PC-3 (cell line): ENCODE results near the gene VAMP8. TPM values are rescaled to one million over a fixed set of nuclear protein-coding genes. Genes with fewer than 3 reads are reported as not detected.

Experiments used
- ATAC-seq: fragments of 200-7000 bp; cut with Tn5 transposase; 2 replicates; pipeline ENCODE4 v1.9.1; 2020; ENCODE audit warnings: mild to moderate bottlenecking, moderate library complexity
- BruUV-seq: library from RNA; stranded (reverse); fragments of 400-500 nt; replicated peaks from 2 replicates; lab custom pipeline; 2021; lab: Mats Ljungman, UMichigan
- CTCF ChIA-PET: fragments of 300-600 bp; sonication (Branson Sonifier 250); formaldehyde crosslinking; loops from one replicate; lab custom pipeline; 2022; ENCODE audit warnings: antibody characterized with exemption; lab: Charles Lee
- POLR2A ChIA-PET: fragments of 300-600 bp; sonication (Branson Sonifier 250); formaldehyde crosslinking; loops from one replicate; lab custom pipeline; 2022; ENCODE audit warnings: antibody characterized with exemption; ENCODE audit not compliant: unreplicated experiment; lab: Charles Lee
- DNase-seq: peaks from one replicate; pipeline ENCODE4 v3.0.0-alpha.2; 2015
- H2AFZ ChIP-seq: fragments of 300-600 bp; sonication (generic); 2 replicates; pipeline ENCODE4 v1.6.0; 2016; ENCODE audit warnings: antibody characterized with exemption, low read length
- H3F3A ChIP-seq: fragments of 300-600 bp; sonication (generic); one replicate; pipeline ENCODE4 v1.6.0; 2017; ENCODE audit warnings: antibody characterized with exemption, low read length, control low read depth, mild to moderate bottlenecking; ENCODE audit not compliant: unreplicated experiment
- H3K27ac ChIP-seq: fragments of 300-600 bp; sonication (generic); 2 replicates; pipeline ENCODE4 v1.5.1; 2016; ENCODE audit warnings: mild to moderate bottlenecking, low read length
- H3K27me3 ChIP-seq: fragments of 300-600 bp; sonication (generic); 2 replicates; pipeline ENCODE4 v1.6.1; 2016; ENCODE audit warnings: low read length, mixed read lengths
- H3K36me3 ChIP-seq: fragments of 300-600 bp; sonication (generic); 2 replicates; pipeline ENCODE4 v1.6.1; 2016; ENCODE audit warnings: low read depth, mixed run types, low read length, mixed read lengths
- H3K4me1 ChIP-seq: fragments of 300-600 bp; sonication (generic); 2 replicates; pipeline ENCODE4 v1.5.1; 2016; ENCODE audit warnings: low read length; ENCODE audit not compliant: insufficient read depth
- H3K4me2 ChIP-seq: fragments of 300-600 bp; sonication (generic); 2 replicates; pipeline ENCODE4 v1.6.0; 2016; ENCODE audit warnings: low read length
- H3K4me3 ChIP-seq: fragments of 300-600 bp; sonication (generic); 2 replicates; pipeline ENCODE4 v1.5.1; 2016; ENCODE audit warnings: mild to moderate bottlenecking, low read length, mixed read lengths
- H3K79me2 ChIP-seq: fragments of 300-600 bp; sonication (generic); 2 replicates; pipeline ENCODE4 v1.6.1; 2017; ENCODE audit warnings: low read length, mixed read lengths
- H3K9ac ChIP-seq: fragments of 300-600 bp; sonication (generic); 2 replicates; pipeline ENCODE4 v1.6.0; 2016; ENCODE audit warnings: mild to moderate bottlenecking, low read length
- H3K9me2 ChIP-seq: fragments of 300-600 bp; sonication (generic); replicated peaks from 2 replicates; pipeline ENCODE4 v1.6.1; 2016; ENCODE audit warnings: mixed run types, low read length, mixed read lengths
- H3K9me3 ChIP-seq: fragments of 300-600 bp; sonication (generic); 2 replicates; pipeline ENCODE4 v1.6.1; 2016; ENCODE audit warnings: low read length, mixed read lengths
- H4K20me1 ChIP-seq: fragments of 300-600 bp; sonication (generic); 2 replicates; pipeline ENCODE4 v1.6.1; 2016; ENCODE audit warnings: low read length, mixed read lengths
- EZH2 ChIP-seq: fragments of 300-600 bp; sonication (generic); IDR thresholded peaks from one replicate; pipeline ENCODE4 v1.6.1; 2017; ENCODE audit warnings: antibody characterized with exemption, mild to moderate bottlenecking, low read length; ENCODE audit not compliant: unreplicated experiment
- EZH2phosphoT487 ChIP-seq: fragments of 300-600 bp; sonication (generic); IDR thresholded peaks from 2 replicates; pipeline ENCODE4 v1.6.1; 2018; ENCODE audit warnings: mild to moderate bottlenecking, antibody characterized with exemption, low read length, borderline replicate concordance
- intact Hi-C: fragments of 100-400 bp; cut with micrococcal nuclease; formaldehyde crosslinking; loops from 2 replicates; pipeline ENCODE4 v1.9.0; 2023
- total RNA-seq: library from RNA; depleted of rRNA; stranded (reverse); fragments of >200 nt; gene quantifications from 2 replicates; pipeline ENCODE4 v1.2.3, GENCODE V29; 2014
- TF ChIP-seq, protein P1 (sequence below): fragments of 300-600 bp; sonication (generic); conservative IDR thresholded peaks from 2 replicates; pipeline ENCODE4 v1.5.1; 2017; ENCODE audit warnings: antibody characterized with exemption, low read depth, mild to moderate bottlenecking, low read length

Gene VAMP8
- total RNA-seq, 1 experiment from 2014 or later: 142 TPM

DNA sequence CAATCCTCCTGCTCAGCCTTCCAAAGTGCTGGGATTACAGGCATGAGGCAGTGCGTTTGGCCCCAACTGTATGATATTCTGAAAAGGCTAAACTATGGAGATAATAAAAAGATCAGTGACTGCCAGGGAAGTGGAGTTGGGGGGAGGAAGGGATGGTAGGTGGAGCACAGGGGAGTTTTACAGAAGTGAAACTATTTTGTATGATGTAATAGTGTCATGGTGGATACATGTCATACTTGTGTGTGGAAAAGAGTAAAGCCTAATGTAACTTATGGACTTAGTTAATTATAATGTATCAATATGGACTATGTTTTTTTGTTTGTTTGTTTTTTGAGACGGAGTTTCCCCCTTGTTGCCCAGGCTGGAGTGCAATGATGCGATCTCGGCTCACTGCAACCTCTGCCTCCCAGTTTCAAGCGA, 13.2 kb upstream of the VAMP8 start:
- Histone ChIP-seq H3K9ac (no peak overlapping the region), H3K9me2 (no peaks in the 10 kb centered on the region), H2AFZ (no peak overlapping the region), H3K79me2 (peaks cover 21% of the 10 kb centered on the region), H3K4me3 (no peak overlapping the region), H3K4me1 (peaks cover 10% of the 10 kb centered on the region), H3K36me3 (no peaks in the 10 kb centered on the region), H3K27me3 (no peaks in the 10 kb centered on the region), H4K20me1 (no peaks in the 10 kb centered on the region), H3F3A (no peaks in the 10 kb centered on the region), H3K9me3 (no peaks in the 10 kb centered on the region), H3K27ac (no peak overlapping the region), H3K4me2 (no peak overlapping the region)
- no TSS peak for BruUV-seq
- intact Hi-C loops: no loop called here
- ATAC-seq (no peak), DNase-seq (no peak)
- CTCF ChIA-PET: no interaction called here
- POLR2A ChIA-PET: interaction anchor here (0.5 kb wide), 1 partner anchor 498 kb away, joined by 3 read pairs; no protein-coding TSS in a partner anchor
- TF ChIP-seq, protein P1, sequence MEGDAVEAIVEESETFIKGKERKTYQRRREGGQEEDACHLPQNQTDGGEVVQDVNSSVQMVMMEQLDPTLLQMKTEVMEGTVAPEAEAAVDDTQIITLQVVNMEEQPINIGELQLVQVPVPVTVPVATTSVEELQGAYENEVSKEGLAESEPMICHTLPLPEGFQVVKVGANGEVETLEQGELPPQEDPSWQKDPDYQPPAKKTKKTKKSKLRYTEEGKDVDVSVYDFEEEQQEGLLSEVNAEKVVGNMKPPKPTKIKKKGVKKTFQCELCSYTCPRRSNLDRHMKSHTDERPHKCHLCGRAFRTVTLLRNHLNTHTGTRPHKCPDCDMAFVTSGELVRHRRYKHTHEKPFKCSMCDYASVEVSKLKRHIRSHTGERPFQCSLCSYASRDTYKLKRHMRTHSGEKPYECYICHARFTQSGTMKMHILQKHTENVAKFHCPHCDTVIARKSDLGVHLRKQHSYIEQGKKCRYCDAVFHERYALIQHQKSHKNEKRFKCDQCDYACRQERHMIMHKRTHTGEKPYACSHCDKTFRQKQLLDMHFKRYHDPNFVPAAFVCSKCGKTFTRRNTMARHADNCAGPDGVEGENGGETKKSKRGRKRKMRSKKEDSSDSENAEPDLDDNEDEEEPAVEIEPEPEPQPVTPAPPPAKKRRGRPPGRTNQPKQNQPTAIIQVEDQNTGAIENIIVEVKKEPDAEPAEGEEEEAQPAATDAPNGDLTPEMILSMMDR: no peak
- no peak for TF ChIP-seq EZH2
- no peak for TF ChIP-seq EZH2phosphoT487

DNA sequence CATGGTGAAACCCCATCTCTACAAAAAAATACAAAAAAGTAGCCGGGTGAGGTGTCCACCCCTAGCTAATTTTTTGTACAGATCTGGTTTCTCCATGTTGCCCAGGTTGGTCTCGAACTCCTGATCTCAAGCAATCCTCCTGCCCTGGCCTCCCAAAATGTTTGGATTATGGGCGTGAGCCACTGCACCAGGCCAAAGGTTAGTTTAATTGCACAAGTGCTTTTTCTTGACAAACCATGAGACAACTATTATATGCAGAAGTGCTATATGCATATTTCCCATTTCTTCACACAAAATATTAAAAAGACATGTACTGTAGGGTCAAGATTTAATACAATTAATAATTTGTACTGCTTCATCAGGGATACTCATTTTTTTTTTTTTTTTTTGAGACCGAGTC, 11.1 kb upstream of the VAMP8 start:
- no peaks in the 10 kb centered on the region for H3F3A ChIP-seq
- DNase-seq: no peak
- H3K27ac ChIP-seq: no peak overlapping the region
- TF ChIP-seq, protein P1: no peak
- TF ChIP-seq EZH2phosphoT487 (no peak), EZH2 (no peak)
- intact Hi-C loops: no loop called here
- BruUV-seq: no TSS peak
- H3K4me2 ChIP-seq: no peak overlapping the region
- no peak overlapping the region for H3K4me3 ChIP-seq
- H4K20me1 ChIP-seq: no peaks in the 10 kb centered on the region
- POLR2A ChIA-PET: no interaction called here
- no peak overlapping the region for H2AFZ ChIP-seq
- H3K27me3 ChIP-seq: no peaks in the 10 kb centered on the region
- no peak for ATAC-seq
- CTCF ChIA-PET: no interaction called here
- no peaks in the 10 kb centered on the region for H3K79me2 ChIP-seq
- no peaks in the 10 kb centered on the region for H3K36me3 ChIP-seq
- no peaks in the 10 kb centered on the region for H3K4me1 ChIP-seq
- H3K9me2 ChIP-seq: no peaks in the 10 kb centered on the region
- no peaks in the 10 kb centered on the region for H3K9me3 ChIP-seq
- H3K9ac ChIP-seq: no peak overlapping the region

DNA sequence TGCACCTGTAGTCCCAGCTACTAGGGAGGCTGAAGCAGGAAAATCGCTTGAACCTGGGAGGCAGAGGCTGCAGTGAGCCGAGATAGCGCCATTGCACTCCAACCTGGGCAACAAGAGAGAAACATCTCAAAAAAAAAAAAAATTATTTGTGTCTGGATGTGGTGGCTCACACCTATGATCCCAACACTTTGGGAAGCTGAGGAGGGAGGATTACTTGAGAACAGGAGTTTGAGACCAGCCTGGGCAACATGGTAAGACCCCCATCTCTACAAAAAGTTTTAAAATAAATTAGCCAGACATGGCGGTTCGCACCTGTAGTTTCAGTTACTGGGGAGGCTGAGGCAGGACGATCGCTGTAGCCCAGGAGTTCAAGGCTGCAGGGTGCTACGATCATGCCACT, 1.6 kb upstream of the VAMP8 start:
- TF ChIP-seq, protein P1: no peak
- TF ChIP-seq EZH2phosphoT487: no peak
- no peak for TF ChIP-seq EZH2
- H3K36me3 ChIP-seq: no peaks in the 10 kb centered on the region
- H3F3A ChIP-seq: no peaks in the 10 kb centered on the region
- no peak overlapping the region for H3K4me3 ChIP-seq
- no peak overlapping the region for H3K9ac ChIP-seq
- no peak overlapping the region for H3K27ac ChIP-seq
- no peaks in the 10 kb centered on the region for H3K27me3 ChIP-seq
- no peaks in the 10 kb centered on the region for H3K9me3 ChIP-seq
- DNase-seq (no peak), ATAC-seq (no peak)
- ChIA-PET CTCF (no interaction called here), POLR2A (interaction anchor here (0.5 kb wide), 1 partner anchor 24 kb away, joined by 3 read pairs; no protein-coding TSS in a partner anchor)
- H3K9me2 ChIP-seq: no peaks in the 10 kb centered on the region
- H3K79me2 ChIP-seq: peaks cover 24% of the 10 kb centered on the region
- intact Hi-C loops: no loop called here
- no TSS peak for BruUV-seq
- no peak overlapping the region for H2AFZ ChIP-seq
- H3K4me1 ChIP-seq: peaks cover 18% of the 10 kb centered on the region
- no peaks in the 10 kb centered on the region for H4K20me1 ChIP-seq
- no peak overlapping the region for H3K4me2 ChIP-seq
